ENCODE data around the gene DOK1. TPM values are rescaled to one million over a fixed set of nuclear protein-coding genes. Genes with fewer than 3 reads are reported as not detected.
"Not testable (repeated sequence)": the region's sequence is repeated elsewhere in the genome, so short reads cannot be mapped to it uniquely, and the experiment has no call there.

Gene DOK1
- total RNA-seq, 4 donors from 2014 or later, result 11.9 to 26.5 (median 19.3) TPM

- H3K36me3 ChIP-seq, result peaks cover 0 to 11% (median 7%) of the 10 kb centered on the region in 4 donors
- peaks cover 3 to 4% (median 4%) of the 10 kb centered on the region in 4 donors for H3K4me1 ChIP-seq
- TF ChIP-seq EP300 (IDR thresholded peaks at IDR 0.05) (no peak), POLR2A (IDR thresholded peaks at IDR 0.05; ENCODE audit: low read depth) (no peak)
- H3K27ac ChIP-seq (replicated peaks in 1 of 4), result no peak overlapping the region
- intact Hi-C loops (cut with DNase I), result no loop called here
- no peak overlapping the region for H3K4me3 ChIP-seq
- WGBS, result 73% methylated on average over 5 of the region's 6 CpGs
- no peaks in the 10 kb centered on the region for H3K9me3 ChIP-seq
- H3K27me3 ChIP-seq, result peaks cover 0 to 29% (median 0%) of the 10 kb centered on the region in 4 donors
- no peak for DNase-seq (ENCODE audit: extremely low spot score)
These were observed 6.1 kb downstream of the DOK1 start for GRCh38 chr2:74560591-74560990.

GRCh38 chr2:74561022-74561421, 6.5 kb downstream of the DOK1 start:
- H3K9me3 ChIP-seq; H3K4me3 ChIP-seq; H3K27ac ChIP-seq (replicated peaks in 1 of 4); H3K4me1 ChIP-seq; H3K36me3 ChIP-seq; intact Hi-C loops (cut with DNase I); DNase-seq (ENCODE audit: extremely low spot score): not testable (repeated sequence)
- H3K27me3 ChIP-seq, result peaks cover 0 to 29% (median 0%) of the 10 kb centered on the region in 4 donors
- 94% methylated on average over 1 of the region's 1 CpG for WGBS

GRCh38 chr2:74562126-74562775, 7.7 kb downstream of the DOK1 start:
- no peaks in the 10 kb centered on the region for H3K9me3 ChIP-seq
- peaks cover 0 to 29% (median 0%) of the 10 kb centered on the region in 4 donors for H3K27me3 ChIP-seq
- no peak for DNase-seq (ENCODE audit: extremely low spot score)
- no peaks in the 10 kb centered on the region for H3K36me3 ChIP-seq
- intact Hi-C loops (cut with DNase I), result no loop called here
- H3K4me3 ChIP-seq, result no peak overlapping the region
- no peak overlapping the region for H3K27ac ChIP-seq (replicated peaks in 1 of 4)
- WGBS, result 83% methylated on average over 6 of the region's 7 CpGs
- TF ChIP-seq POLR2AphosphoS5 (IDR thresholded peaks at IDR 0.05), result no peak
- TF ChIP-seq, protein P1, sequence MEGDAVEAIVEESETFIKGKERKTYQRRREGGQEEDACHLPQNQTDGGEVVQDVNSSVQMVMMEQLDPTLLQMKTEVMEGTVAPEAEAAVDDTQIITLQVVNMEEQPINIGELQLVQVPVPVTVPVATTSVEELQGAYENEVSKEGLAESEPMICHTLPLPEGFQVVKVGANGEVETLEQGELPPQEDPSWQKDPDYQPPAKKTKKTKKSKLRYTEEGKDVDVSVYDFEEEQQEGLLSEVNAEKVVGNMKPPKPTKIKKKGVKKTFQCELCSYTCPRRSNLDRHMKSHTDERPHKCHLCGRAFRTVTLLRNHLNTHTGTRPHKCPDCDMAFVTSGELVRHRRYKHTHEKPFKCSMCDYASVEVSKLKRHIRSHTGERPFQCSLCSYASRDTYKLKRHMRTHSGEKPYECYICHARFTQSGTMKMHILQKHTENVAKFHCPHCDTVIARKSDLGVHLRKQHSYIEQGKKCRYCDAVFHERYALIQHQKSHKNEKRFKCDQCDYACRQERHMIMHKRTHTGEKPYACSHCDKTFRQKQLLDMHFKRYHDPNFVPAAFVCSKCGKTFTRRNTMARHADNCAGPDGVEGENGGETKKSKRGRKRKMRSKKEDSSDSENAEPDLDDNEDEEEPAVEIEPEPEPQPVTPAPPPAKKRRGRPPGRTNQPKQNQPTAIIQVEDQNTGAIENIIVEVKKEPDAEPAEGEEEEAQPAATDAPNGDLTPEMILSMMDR (IDR thresholded peaks at IDR 0.05), result no peak
- TF ChIP-seq EP300 (IDR thresholded peaks at IDR 0.05), result no peak
- TF ChIP-seq POLR2A (IDR thresholded peaks at IDR 0.05; ENCODE audit: low read depth), result no peak
- no peaks in the 10 kb centered on the region for H3K4me1 ChIP-seq

DNA sequence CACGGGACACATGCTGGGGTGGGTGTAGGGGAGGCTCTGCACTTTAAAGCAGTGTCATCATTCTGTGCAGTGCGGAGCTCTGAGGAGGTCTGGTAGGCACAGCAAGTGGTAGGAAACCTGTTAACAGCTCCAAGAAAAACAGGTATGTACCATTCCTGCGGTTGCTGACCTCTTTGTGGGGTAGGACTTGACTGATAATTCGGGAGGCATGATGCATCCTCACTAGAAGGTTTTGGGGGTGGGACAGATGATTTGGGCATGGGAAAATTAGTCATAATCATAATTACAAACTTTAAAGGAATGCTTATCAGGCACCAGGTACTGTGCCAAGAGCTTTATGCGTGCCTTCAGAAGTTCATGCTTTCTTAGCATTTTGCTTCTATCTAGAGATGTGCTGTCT, 9.7 kb downstream of the DOK1 start:
- intact Hi-C loops (cut with DNase I), result no loop called here

GRCh38 chr2:74566076-74566753, 11.7 kb downstream of the DOK1 start:
- no peak for DNase-seq (ENCODE audit: extremely low spot score)
- no peak overlapping the region for H3K27ac ChIP-seq (replicated peaks in 1 of 4)
- no peaks in the 10 kb centered on the region for H3K36me3 ChIP-seq
- intact Hi-C loops (cut with DNase I), result no loop called here
- H3K4me3 ChIP-seq, result no peak overlapping the region
- no peaks in the 10 kb centered on the region for H3K4me1 ChIP-seq
- TF ChIP-seq EP300 (IDR thresholded peaks at IDR 0.05) (no peak), POLR2AphosphoS5 (IDR thresholded peaks at IDR 0.05) (no peak)
- no peaks in the 10 kb centered on the region for H3K9me3 ChIP-seq
- 74% methylated on average over 7 of the region's 7 CpGs for WGBS
- peaks cover 0 to 19% (median 0%) of the 10 kb centered on the region in 4 donors for H3K27me3 ChIP-seq

More for the DNA sequence above, 9.7 kb downstream of the DOK1 start:
- H3K27ac ChIP-seq (replicated peaks in 1 of 4), result no peak overlapping the region
- no peak for DNase-seq (ENCODE audit: extremely low spot score)
- no peaks in the 10 kb centered on the region for H3K36me3 ChIP-seq
- TF ChIP-seq POLR2AphosphoS5 (IDR thresholded peaks at IDR 0.05) (no peak), POLR2A (IDR thresholded peaks at IDR 0.05; ENCODE audit: low read depth) (no peak)
- H3K9me3 ChIP-seq, result no peaks in the 10 kb centered on the region
- WGBS, result 74% methylated on average over 5 of the region's 5 CpGs
- peaks cover 0 to 29% (median 0%) of the 10 kb centered on the region in 4 donors for H3K27me3 ChIP-seq
- H3K4me3 ChIP-seq, result no peak overlapping the region
- H3K4me1 ChIP-seq, result no peaks in the 10 kb centered on the region

DNA sequence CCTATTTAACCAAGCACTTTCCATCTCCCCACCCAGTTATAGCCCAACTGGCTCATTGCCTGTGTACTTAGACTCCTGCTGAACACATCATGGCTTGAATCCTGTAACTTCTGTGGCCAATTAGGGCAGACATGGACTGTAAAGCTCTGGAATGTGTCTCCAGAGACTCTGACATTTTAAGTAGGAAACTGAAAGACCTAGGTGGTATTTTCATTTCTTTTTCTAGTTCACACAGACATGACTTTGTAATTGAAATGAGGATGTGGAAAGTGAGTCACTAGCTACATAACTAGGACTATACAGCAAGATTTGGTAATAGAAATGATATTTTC, 12.2 kb downstream of the DOK1 start:
- no peaks in the 10 kb centered on the region for H3K36me3 ChIP-seq
- H3K4me1 ChIP-seq, result no peaks in the 10 kb centered on the region
- intact Hi-C loops (cut with DNase I), result no loop called here
- no peak for DNase-seq (ENCODE audit: extremely low spot score)
- H3K4me3 ChIP-seq, result no peak overlapping the region
- peaks cover 0 to 19% (median 0%) of the 10 kb centered on the region in 4 donors for H3K27me3 ChIP-seq
- TF ChIP-seq EP300 (IDR thresholded peaks at IDR 0.05), result no peak
- TF ChIP-seq POLR2A (IDR thresholded peaks at IDR 0.05; ENCODE audit: low read depth), result no peak
- no peak for TF ChIP-seq POLR2AphosphoS5 (IDR thresholded peaks at IDR 0.05)
- TF ChIP-seq, protein P1 (IDR thresholded peaks at IDR 0.05), result no peak
- no peaks in the 10 kb centered on the region for H3K9me3 ChIP-seq
- no peak overlapping the region for H3K27ac ChIP-seq (replicated peaks in 1 of 4)

Measured in esophagus muscularis mucosa (tissue), 4 donors.